HFFc6 (cell line): ENCODE data around the gene CILP. TPM values are rescaled to one million over a fixed set of nuclear protein-coding genes. Genes with fewer than 3 reads are reported as not detected.

ENCODE experiments used
- DNase-seq: peaks from one replicate; pipeline ENCODE4 v3.0.0-alpha.2; 2018
- H3K27ac Mint-ChIP-seq: 2 replicates; pipeline ENCODE4 v1.8.0; 2020; ENCODE audit warnings: mild to moderate bottlenecking, mixed read lengths
- H3K27me3 Mint-ChIP-seq: 2 replicates; pipeline ENCODE4 v1.8.0; 2021; ENCODE audit warnings: mild to moderate bottlenecking, moderate library complexity, mixed read lengths; ENCODE audit not compliant: insufficient read depth
- H3K36me3 Mint-ChIP-seq: 2 replicates; pipeline ENCODE4 v1.8.0; 2021; ENCODE audit warnings: low read depth, mixed read lengths
- H3K4me1 Mint-ChIP-seq: 2 replicates; pipeline ENCODE4 v1.8.0; 2020; ENCODE audit warnings: low read depth, mixed read lengths
- H3K4me3 Mint-ChIP-seq: 2 replicates; pipeline ENCODE4 v1.8.0; 2020; ENCODE audit warnings: mild to moderate bottlenecking, moderate library complexity, mixed read lengths
- H3K9me3 Mint-ChIP-seq: 2 replicates; pipeline ENCODE4 v1.8.0; 2020; ENCODE audit warnings: mild to moderate bottlenecking, mixed read lengths
- long read RNA-seq: library from polyadenylated mRNA; unstranded; transcript quantifications from one replicate; pipeline ENCODE4 v2.0.0, GENCODE V29; 2019
- total RNA-seq, 6 experiments: library from RNA; stranded (reverse); fragmentation: NEBNext Ultra II Directional; extraction: Animal tissue kit (Norgen Biotek cat#: 25700); gene quantifications; 2 replicates in 1 of 6; 3 replicates in 5 of 6; pipeline ENCODE4 v1.2.3, GENCODE V29; 2021
- TF ChIP-seq, protein P1 (sequence below): fragments of 200-600 bp; sonication (generic); IDR thresholded peaks from 2 replicates; pipeline ENCODE4 v1.5.0; 2021; ENCODE audit warnings: antibody characterized with exemption, mild to moderate bottlenecking

The CILP gene, protein sequence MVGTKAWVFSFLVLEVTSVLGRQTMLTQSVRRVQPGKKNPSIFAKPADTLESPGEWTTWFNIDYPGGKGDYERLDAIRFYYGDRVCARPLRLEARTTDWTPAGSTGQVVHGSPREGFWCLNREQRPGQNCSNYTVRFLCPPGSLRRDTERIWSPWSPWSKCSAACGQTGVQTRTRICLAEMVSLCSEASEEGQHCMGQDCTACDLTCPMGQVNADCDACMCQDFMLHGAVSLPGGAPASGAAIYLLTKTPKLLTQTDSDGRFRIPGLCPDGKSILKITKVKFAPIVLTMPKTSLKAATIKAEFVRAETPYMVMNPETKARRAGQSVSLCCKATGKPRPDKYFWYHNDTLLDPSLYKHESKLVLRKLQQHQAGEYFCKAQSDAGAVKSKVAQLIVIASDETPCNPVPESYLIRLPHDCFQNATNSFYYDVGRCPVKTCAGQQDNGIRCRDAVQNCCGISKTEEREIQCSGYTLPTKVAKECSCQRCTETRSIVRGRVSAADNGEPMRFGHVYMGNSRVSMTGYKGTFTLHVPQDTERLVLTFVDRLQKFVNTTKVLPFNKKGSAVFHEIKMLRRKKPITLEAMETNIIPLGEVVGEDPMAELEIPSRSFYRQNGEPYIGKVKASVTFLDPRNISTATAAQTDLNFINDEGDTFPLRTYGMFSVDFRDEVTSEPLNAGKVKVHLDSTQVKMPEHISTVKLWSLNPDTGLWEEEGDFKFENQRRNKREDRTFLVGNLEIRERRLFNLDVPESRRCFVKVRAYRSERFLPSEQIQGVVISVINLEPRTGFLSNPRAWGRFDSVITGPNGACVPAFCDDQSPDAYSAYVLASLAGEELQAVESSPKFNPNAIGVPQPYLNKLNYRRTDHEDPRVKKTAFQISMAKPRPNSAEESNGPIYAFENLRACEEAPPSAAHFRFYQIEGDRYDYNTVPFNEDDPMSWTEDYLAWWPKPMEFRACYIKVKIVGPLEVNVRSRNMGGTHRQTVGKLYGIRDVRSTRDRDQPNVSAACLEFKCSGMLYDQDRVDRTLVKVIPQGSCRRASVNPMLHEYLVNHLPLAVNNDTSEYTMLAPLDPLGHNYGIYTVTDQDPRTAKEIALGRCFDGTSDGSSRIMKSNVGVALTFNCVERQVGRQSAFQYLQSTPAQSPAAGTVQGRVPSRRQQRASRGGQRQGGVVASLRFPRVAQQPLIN
- under 1 TPM in 1 of 6 experiments, not detected in 5; 0.05 TPM for total RNA-seq
- long read RNA-seq: 0 reads

DNA sequence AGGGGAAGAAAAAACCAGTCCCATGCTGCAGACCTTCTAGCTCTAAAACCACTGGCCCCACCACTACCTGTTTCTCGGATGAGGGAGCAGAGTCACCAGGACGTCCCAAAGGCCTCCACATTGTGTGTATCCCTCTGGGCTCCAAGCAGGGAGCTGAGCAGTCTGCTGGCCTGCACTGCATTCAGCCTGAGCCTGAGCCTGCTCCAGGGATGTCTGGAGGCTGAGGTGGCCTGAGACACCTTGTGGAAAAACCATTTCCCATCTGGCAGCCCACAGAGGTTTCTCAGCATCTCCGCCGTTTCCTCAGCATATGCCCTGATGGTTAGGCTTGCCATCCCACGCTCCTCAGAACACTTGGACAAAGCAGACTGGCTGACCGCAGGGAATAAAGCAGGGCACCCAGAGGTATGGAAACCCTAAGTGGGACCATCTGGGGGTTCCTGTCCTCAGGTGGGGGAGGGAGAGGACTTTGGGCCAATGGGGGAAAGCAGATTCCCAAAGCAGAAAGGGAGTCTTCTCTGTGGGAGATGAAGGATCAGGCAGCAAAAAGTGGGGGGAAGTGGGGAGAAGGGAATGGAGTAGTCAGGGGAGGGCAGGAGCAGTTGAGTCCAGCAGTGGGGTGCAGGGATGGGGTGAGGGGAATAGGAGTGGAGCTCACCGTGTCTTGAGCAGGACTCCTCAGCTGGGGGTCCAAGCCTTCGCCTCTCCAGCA, at the start of gene CILP:
Gene CILP, minus strand, starts transcription at position 704 of the 712 bp plus-strand sequence. CDS start 1,718 bp downstream, outside the sequence.
- Mint-ChIP-seq H3K27ac (no peak within 1 kb of the TSS), H3K9me3 (no peaks in the 10 kb centered on the region), H3K4me1 (no peaks in the 10 kb centered on the region), H3K27me3 (peaks cover 25% of the 10 kb centered on the region), H3K36me3 (no peaks in the 10 kb centered on the region), H3K4me3 (no peak within 1 kb of the TSS)
- no peak for DNase-seq
- TF ChIP-seq, protein P1, sequence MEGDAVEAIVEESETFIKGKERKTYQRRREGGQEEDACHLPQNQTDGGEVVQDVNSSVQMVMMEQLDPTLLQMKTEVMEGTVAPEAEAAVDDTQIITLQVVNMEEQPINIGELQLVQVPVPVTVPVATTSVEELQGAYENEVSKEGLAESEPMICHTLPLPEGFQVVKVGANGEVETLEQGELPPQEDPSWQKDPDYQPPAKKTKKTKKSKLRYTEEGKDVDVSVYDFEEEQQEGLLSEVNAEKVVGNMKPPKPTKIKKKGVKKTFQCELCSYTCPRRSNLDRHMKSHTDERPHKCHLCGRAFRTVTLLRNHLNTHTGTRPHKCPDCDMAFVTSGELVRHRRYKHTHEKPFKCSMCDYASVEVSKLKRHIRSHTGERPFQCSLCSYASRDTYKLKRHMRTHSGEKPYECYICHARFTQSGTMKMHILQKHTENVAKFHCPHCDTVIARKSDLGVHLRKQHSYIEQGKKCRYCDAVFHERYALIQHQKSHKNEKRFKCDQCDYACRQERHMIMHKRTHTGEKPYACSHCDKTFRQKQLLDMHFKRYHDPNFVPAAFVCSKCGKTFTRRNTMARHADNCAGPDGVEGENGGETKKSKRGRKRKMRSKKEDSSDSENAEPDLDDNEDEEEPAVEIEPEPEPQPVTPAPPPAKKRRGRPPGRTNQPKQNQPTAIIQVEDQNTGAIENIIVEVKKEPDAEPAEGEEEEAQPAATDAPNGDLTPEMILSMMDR: no peak

DNA sequence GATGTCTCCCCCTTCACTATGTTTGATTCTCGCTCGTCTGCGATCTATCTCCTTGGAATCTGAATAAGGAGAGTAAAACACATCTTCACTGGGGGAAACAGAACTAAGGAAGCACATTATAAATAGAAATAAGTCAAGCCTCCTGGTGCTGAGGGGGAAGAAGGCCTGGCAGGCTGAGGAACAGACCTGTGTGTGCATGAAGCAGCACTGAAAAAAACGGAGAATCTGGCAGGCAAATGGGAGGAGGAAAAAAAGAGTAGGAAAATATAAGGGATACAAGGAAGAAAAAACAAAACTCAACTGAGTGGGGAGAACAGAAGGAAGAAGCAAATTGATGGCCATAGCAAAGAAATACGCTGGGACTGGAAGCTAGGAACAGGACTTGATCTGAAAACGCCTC, 49.7 kb upstream of the CILP start:
- Mint-ChIP-seq H3K27me3 (peaks cover 2% of the 10 kb centered on the region), H3K36me3 (peaks cover 4% of the 10 kb centered on the region), H3K27ac (no peak overlapping the region), H3K4me1 (no peaks in the 10 kb centered on the region), H3K9me3 (no peaks in the 10 kb centered on the region), H3K4me3 (no peak overlapping the region)
- TF ChIP-seq, protein P1: no peak
- DNase-seq: no peak

DNA sequence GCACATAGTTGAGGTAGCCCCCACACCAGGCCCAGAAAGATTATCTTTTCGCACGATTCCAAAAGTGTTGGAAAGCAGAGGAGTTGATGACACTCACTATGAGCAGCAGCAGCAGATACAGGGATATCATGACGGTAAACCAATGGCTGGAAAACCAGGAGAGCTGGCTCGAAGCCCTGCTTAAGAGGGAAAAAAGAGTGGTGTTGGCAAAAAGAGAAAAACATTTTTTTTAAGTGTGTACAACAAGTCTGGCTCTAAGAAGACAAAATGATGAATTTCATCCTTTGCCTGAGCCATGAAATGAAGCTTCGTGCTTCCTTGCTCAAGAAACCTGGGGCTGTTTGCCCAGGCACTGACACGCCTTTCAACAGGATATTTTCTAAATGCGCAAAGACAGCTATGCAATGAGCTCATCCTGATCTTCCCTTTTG, 48.1 kb upstream of the CILP start:
- no peak overlapping the region for H3K4me3 Mint-ChIP-seq
- H3K27ac Mint-ChIP-seq: no peak overlapping the region
- DNase-seq: no peak

DNA sequence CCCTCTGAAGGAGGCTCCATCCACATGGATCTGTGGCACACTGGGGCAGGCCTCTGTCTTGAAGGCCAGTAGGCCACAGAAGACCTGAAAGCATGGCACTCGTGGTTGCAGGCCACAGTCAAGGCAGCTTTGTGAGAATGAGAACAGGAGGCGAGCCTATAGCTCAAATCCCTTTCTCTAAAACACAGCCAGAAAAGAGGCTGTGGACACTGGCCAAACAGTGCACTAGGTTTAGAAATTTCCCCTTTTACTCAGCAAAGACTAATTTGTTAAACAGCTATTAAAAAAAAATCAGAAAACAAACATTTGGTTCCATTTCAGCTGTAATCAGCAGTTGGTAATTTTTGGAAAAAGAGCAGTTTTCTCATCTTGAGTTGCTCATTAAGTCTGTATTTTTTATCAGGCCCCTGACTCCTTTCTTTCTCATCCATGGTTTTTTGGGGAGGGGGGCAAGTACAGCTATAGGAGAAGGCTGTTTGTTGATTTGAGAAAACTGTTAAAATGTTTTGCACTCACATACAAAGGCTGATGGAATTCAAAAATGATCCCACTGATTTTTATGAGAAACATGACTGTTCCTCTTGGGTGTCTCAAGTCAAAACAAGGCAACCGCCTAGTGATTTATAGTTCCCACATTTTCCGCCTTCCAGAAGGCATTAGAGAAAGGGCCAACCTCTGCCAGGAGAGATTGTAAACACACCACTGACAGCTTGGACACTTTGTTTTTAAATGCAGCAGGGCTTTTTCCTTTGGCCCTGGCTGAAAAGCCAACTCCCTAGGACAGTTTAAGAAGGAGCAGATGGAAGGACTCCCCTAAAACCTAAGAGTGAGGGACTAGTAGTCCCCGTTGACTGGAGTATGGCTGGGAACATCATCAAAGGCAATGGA, 47.3 kb upstream of the CILP start:
- H3K9me3 Mint-ChIP-seq: no peaks in the 10 kb centered on the region

More for the DNA sequence above, 48.1 kb upstream of the CILP start:
- Mint-ChIP-seq H3K9me3 (no peaks in the 10 kb centered on the region), H3K36me3 (peaks cover 4% of the 10 kb centered on the region), H3K27me3 (peaks cover 2% of the 10 kb centered on the region), H3K4me1 (no peaks in the 10 kb centered on the region)
- TF ChIP-seq, protein P1: no peak

More for the DNA sequence above, 47.3 kb upstream of the CILP start:
- H3K36me3 Mint-ChIP-seq: peaks cover 4% of the 10 kb centered on the region
- H3K27ac Mint-ChIP-seq: no peak overlapping the region
- TF ChIP-seq, protein P1: no peak
- DNase-seq: no peak
- H3K4me1 Mint-ChIP-seq: no peaks in the 10 kb centered on the region
- H3K4me3 Mint-ChIP-seq: no peak overlapping the region
- peaks cover 2% of the 10 kb centered on the region for H3K27me3 Mint-ChIP-seq
